ENCODE measurements around the gene HMGCS2.

The HMGCS2 gene

DNA sequence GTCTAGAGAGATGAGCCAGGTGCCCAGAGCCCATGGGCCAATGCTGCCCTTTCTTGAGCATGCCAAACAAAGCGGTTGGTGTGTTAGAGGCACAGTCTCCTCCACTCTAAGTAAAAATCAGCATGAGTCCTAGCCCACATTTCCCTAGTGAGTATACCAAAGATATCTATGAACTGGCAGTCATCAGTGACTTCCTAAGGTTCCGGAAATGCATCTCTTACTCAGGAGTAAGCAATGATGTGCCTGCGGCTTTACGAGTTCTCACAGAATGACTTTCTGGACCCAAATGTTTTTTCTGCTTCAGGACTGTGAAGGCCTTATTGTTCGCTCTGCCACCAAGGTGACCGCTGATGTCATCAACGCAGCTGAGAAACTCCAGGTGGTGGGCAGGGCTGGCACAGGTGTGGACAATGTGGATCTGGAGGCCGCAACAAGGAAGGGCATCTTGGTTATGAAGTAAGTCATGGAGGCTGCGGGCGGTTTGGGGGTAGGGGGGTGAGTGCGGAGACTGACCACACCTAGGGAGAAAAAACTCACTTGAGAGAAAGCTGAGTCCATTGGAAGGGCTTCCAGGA is 47.8 kb downstream of the HMGCS2 start:
- no peak overlapping the region for H3K4me2 ChIP-seq (ENCODE audit: low read length)
- no peak overlapping the region for H2AFZ ChIP-seq (ENCODE audit: low read length)
- H3K79me2 ChIP-seq (ENCODE audit: insufficient read depth, low read length), result peaks cover 26% of the 10 kb centered on the region
- H3K9ac ChIP-seq (ENCODE audit: low read length), result no peak overlapping the region
- no peaks in the 10 kb centered on the region for H3K4me1 ChIP-seq (ENCODE audit: insufficient read depth, low read length, severe bottlenecking)
- no peaks in the 10 kb centered on the region for H3F3A ChIP-seq (ENCODE audit: insufficient read depth, low read length)
- H3K27me3 ChIP-seq (ENCODE audit: insufficient read depth, low read length), result no peaks in the 10 kb centered on the region
- peaks cover 57% of the 10 kb centered on the region for H3K36me3 ChIP-seq (ENCODE audit: insufficient read depth, low read length)
- no peaks in the 10 kb centered on the region for H3K9me3 ChIP-seq (ENCODE audit: low read length)
- no peaks in the 10 kb centered on the region for H3K9me2 ChIP-seq (ENCODE audit: low read depth, low read length)
- no peak overlapping the region for H3K4me3 ChIP-seq (ENCODE audit: low read depth, low read length, poor library complexity, severe bottlenecking)
- no peak for TF ChIP-seq EZH2 (IDR thresholded peaks at IDR 0.05; ENCODE audit: borderline replicate concordance, low read length)
- TF ChIP-seq, protein P1, sequence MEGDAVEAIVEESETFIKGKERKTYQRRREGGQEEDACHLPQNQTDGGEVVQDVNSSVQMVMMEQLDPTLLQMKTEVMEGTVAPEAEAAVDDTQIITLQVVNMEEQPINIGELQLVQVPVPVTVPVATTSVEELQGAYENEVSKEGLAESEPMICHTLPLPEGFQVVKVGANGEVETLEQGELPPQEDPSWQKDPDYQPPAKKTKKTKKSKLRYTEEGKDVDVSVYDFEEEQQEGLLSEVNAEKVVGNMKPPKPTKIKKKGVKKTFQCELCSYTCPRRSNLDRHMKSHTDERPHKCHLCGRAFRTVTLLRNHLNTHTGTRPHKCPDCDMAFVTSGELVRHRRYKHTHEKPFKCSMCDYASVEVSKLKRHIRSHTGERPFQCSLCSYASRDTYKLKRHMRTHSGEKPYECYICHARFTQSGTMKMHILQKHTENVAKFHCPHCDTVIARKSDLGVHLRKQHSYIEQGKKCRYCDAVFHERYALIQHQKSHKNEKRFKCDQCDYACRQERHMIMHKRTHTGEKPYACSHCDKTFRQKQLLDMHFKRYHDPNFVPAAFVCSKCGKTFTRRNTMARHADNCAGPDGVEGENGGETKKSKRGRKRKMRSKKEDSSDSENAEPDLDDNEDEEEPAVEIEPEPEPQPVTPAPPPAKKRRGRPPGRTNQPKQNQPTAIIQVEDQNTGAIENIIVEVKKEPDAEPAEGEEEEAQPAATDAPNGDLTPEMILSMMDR (IDR thresholded peaks at IDR 0.05; ENCODE audit: low read length), result no peak
- no peaks in the 10 kb centered on the region for H4K20me1 ChIP-seq (ENCODE audit: insufficient read depth, low read length)
- no peak overlapping the region for H3K27ac ChIP-seq (ENCODE audit: low read depth, low read length, poor library complexity, severe bottlenecking)

DNA sequence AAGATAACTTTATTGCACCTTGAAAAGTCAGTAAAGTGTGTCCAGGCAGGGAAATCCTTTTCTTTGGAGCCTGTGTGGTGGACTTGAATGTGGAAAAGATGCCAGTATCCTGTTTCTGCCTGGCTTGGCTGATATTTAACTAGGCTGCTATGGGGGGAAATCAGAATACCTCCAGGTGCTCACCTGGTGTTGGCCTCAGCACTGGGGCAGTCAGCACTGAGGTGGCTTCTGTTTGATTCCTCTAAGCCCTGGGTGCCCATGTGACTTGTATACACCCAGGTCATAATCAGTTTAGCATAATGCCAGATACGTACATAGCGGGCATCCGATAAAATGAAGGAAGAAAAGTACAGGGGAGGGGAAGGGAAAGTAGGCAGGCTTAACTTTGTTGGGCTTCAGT is 49.7 kb downstream of the HMGCS2 start:
- Histone ChIP-seq H3K4me1 (ENCODE audit: insufficient read depth, low read length, severe bottlenecking) (peaks cover 11% of the 10 kb centered on the region), H3K4me3 (ENCODE audit: low read depth, low read length, poor library complexity, severe bottlenecking) (no peak overlapping the region), H3K79me2 (ENCODE audit: insufficient read depth, low read length) (peaks cover 34% of the 10 kb centered on the region), H3F3A (ENCODE audit: insufficient read depth, low read length) (no peaks in the 10 kb centered on the region), H3K9ac (ENCODE audit: low read length) (no peak overlapping the region), H3K27me3 (ENCODE audit: insufficient read depth, low read length) (no peaks in the 10 kb centered on the region), H3K27ac (ENCODE audit: low read depth, low read length, poor library complexity, severe bottlenecking) (no peak overlapping the region), H3K36me3 (ENCODE audit: insufficient read depth, low read length) (peaks cover 37% of the 10 kb centered on the region), H4K20me1 (ENCODE audit: insufficient read depth, low read length) (no peaks in the 10 kb centered on the region), H3K9me2 (ENCODE audit: low read depth, low read length) (no peaks in the 10 kb centered on the region), H3K4me2 (ENCODE audit: low read length) (no peak overlapping the region), H3K9me3 (ENCODE audit: low read length) (no peaks in the 10 kb centered on the region), H2AFZ (ENCODE audit: low read length) (no peak overlapping the region)
- TF ChIP-seq EZH2 (IDR thresholded peaks at IDR 0.05; ENCODE audit: borderline replicate concordance, low read length), result no peak
- TF ChIP-seq, protein P1 (IDR thresholded peaks at IDR 0.05; ENCODE audit: low read length), result no peak

DNA sequence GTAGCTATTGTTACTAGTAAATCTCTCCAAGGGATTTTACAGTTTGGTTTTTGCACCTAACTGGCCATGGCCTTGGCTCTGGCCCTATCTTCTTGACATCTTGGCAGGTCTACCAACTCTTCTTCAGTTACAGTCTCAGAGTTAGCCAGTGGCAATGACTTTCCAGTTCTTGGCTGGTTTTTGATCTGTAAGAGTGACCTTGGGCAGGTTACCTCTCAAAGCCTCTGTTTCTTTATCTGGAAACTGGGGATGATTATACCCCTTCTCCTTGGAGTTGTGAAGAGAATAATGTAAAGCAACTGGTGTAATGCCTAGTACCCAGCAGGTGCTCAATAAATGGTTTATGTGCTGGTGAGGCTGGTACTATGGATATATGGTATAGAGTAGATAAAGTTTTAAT is 50.3 kb downstream of the HMGCS2 start:
- H4K20me1 ChIP-seq (ENCODE audit: insufficient read depth, low read length), result no peaks in the 10 kb centered on the region
- H3K4me1 ChIP-seq (ENCODE audit: insufficient read depth, low read length, severe bottlenecking), result peaks cover 17% of the 10 kb centered on the region
- H3K4me3 ChIP-seq (ENCODE audit: low read depth, low read length, poor library complexity, severe bottlenecking), result no peak overlapping the region
- no peak overlapping the region for H3K9ac ChIP-seq (ENCODE audit: low read length)
- no peak overlapping the region for H2AFZ ChIP-seq (ENCODE audit: low read length)
- no peak overlapping the region for H3K4me2 ChIP-seq (ENCODE audit: low read length)
- H3K79me2 ChIP-seq (ENCODE audit: insufficient read depth, low read length), result peaks cover 40% of the 10 kb centered on the region
- peaks cover 32% of the 10 kb centered on the region for H3K36me3 ChIP-seq (ENCODE audit: insufficient read depth, low read length)
- H3K27me3 ChIP-seq (ENCODE audit: insufficient read depth, low read length), result no peaks in the 10 kb centered on the region
- no peaks in the 10 kb centered on the region for H3K9me2 ChIP-seq (ENCODE audit: low read depth, low read length)
- H3F3A ChIP-seq (ENCODE audit: insufficient read depth, low read length), result no peaks in the 10 kb centered on the region
- no peak overlapping the region for H3K27ac ChIP-seq (ENCODE audit: low read depth, low read length, poor library complexity, severe bottlenecking)
- TF ChIP-seq, protein P1 (IDR thresholded peaks at IDR 0.05; ENCODE audit: low read length), result no peak
- no peak for TF ChIP-seq EZH2 (IDR thresholded peaks at IDR 0.05; ENCODE audit: borderline replicate concordance, low read length)
- H3K9me3 ChIP-seq (ENCODE audit: low read length), result no peaks in the 10 kb centered on the region

All from OCI-LY1 (cell line).